Measurements from ENCODE around the gene PELO. TPM values are rescaled to one million over a fixed set of nuclear protein-coding genes. Genes with fewer than 3 reads are reported as not detected.
A peak's percentile ranks its signal among the peaks of the same experiment; 100 is the strongest.

PELO gene
- total RNA-seq, 1 experiment from 2014 or later, result 18.7 TPM

GRCh38 chr5:52798938-52799337, 11.2 kb downstream of the PELO start:
- ChIA-PET POLR2A (interaction anchor here (0.7 to 1.6 kb wide), 5 partner anchors 10 to 117 kb away, joined by 3 to 10 read pairs (median 4); partner anchors contain the start of genes ITGA1 and PELO), CTCF (interaction anchor here (0.6 to 3.8 kb wide), 9 partner anchors 10 to 1835 kb away, joined by 3 to 25 read pairs (median 4); partner anchors contain the start of genes ITGA1 and PELO)
- ATAC-seq (no peak), DNase-seq (ENCODE audit: low spot score) (no peak)
- TF ChIP-seq MAX (CRISPR knock-in tag; IDR thresholded peaks at IDR 0.05) (no peak), GTF2I (CRISPR knock-in tag; conservative IDR thresholded peaks at IDR 0.05) (no peak), SMAD3 (CRISPR knock-in tag; IDR thresholded peaks at IDR 0.05; ENCODE audit: borderline replicate concordance) (no peak), ARID4B (CRISPR knock-in tag; IDR thresholded peaks at IDR 0.05; ENCODE audit: borderline replicate concordance) (no peak), MYBL2 (CRISPR knock-in tag; IDR thresholded peaks at IDR 0.05) (no peak), ZNF263 (CRISPR knock-in tag; IDR thresholded peaks at IDR 0.05; ENCODE audit: low read depth) (no peak), NFE2L1 (CRISPR knock-in tag; IDR thresholded peaks at IDR 0.05) (no peak), RORB (CRISPR knock-in tag; IDR thresholded peaks at IDR 0.05) (no peak), ZNF219 (CRISPR knock-in tag; IDR thresholded peaks at IDR 0.05; ENCODE audit: borderline replicate concordance) (no peak), NFATC4 (CRISPR knock-in tag; IDR thresholded peaks at IDR 0.05) (no peak), CREM (CRISPR knock-in tag; IDR thresholded peaks at IDR 0.05) (no peak), MXD4 (CRISPR knock-in tag; IDR thresholded peaks at IDR 0.05; ENCODE audit: borderline replicate concordance) (no peak), TP53 (CRISPR knock-in tag; IDR thresholded peaks at IDR 0.05) (no peak)
- Mint-ChIP-seq H3K36me3 (peaks cover 6% of the 10 kb centered on the region; the same call in 1 of the 2 replicates), H3K27ac (peak overlapping the region; percentile 99), H3K4me3 (peak overlapping the region; percentile 91), H3K27me3 (ENCODE audit: low read depth) (no peaks in the 10 kb centered on the region), H3K4me1 (peaks cover 49% of the 10 kb centered on the region), H3K9me3 (no peaks in the 10 kb centered on the region)

DNA sequence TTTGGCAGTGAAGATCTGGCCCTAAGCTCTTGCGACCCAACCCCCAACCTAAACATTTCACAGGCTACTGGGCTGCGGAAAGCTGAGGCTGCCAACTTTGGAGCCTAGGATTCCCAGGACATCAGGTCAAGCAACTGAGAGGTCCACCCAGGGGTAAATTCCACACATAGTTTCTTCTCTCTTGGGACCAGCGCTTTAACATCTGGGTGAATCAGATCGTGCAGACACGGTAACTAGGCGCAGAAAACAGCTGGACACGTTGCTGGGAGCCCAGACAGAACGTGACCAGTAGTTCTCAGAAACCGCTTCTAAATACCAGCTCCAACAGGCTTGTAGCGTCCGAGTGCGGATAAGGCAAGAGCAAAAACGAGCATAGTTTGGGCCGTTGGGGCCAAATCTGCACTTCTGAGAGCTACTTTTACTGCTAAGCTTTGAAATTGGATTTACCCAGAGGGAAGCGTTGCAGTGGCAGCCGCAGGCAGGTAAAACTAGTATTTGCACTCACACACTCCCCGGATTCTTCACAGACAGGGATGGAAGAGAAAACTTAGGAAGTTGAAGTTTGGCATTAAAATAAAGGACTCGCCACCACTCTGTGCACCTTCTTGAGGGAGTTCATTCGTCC, 11.8 kb downstream of the PELO start:
- CTCF ChIA-PET, result interaction anchor here (0.6 to 3.8 kb wide), 9 partner anchors 10 to 1836 kb away, joined by 3 to 25 read pairs (median 4); partner anchors contain the start of genes ITGA1 and PELO
- peaks cover 54% of the 10 kb centered on the region for H3K4me1 Mint-ChIP-seq
- H3K27ac Mint-ChIP-seq, result peak overlapping the region; percentile 99
- H3K36me3 Mint-ChIP-seq, result peaks cover 6% of the 10 kb centered on the region; the same call in 1 of the 2 replicates
- POLR2A ChIA-PET, result interaction anchor here (0.7 to 1.6 kb wide), 5 partner anchors 10 to 116 kb away, joined by 3 to 10 read pairs (median 4); partner anchors contain the start of genes ITGA1 and PELO
- TF ChIP-seq GTF2I (CRISPR knock-in tag; conservative IDR thresholded peaks at IDR 0.05), result no peak
- peak; percentile 13; the same call in 1 of the 2 replicates for TF ChIP-seq CREM (CRISPR knock-in tag; IDR thresholded peaks at IDR 0.05)
- no peak for TF ChIP-seq SOX15 (CRISPR knock-in tag; IDR thresholded peaks at IDR 0.05)
- 0 out of 2 replicates have a peak, but pooled peaks have one; percentile 6 for TF ChIP-seq ETV6 (CRISPR knock-in tag; IDR thresholded peaks at IDR 0.05)
- TF ChIP-seq CREB1 (CRISPR knock-in tag; IDR thresholded peaks at IDR 0.05), result peak; percentile 3; the same call in 1 of the 2 replicates
- TF ChIP-seq NFATC4 (CRISPR knock-in tag; IDR thresholded peaks at IDR 0.05), result no peak
- ATAC-seq (peak; percentile 60), DNase-seq (ENCODE audit: low spot score) (peak; percentile 50)
- H3K4me3 Mint-ChIP-seq, result peak overlapping the region; percentile 91
- H3K9me3 Mint-ChIP-seq, result no peaks in the 10 kb centered on the region
- no peaks in the 10 kb centered on the region for H3K27me3 Mint-ChIP-seq (ENCODE audit: low read depth)

GRCh38 chr5:52799983-52800393, 12.3 kb downstream of the PELO start:
- POLR2A ChIA-PET, result interaction anchor here (1.1 to 1.6 kb wide), 4 partner anchors 11 to 116 kb away, joined by 3 to 10 read pairs (median 4); partner anchors contain the start of genes ITGA1 and PELO
- Mint-ChIP-seq H3K4me1 (peaks cover 57% of the 10 kb centered on the region), H3K4me3 (peak overlapping the region; percentile 91), H3K9me3 (no peaks in the 10 kb centered on the region), H3K27me3 (ENCODE audit: low read depth) (no peaks in the 10 kb centered on the region), H3K27ac (peak overlapping the region; percentile 99), H3K36me3 (peaks cover 6% of the 10 kb centered on the region; the same call in 1 of the 2 replicates)
- CTCF ChIA-PET, result interaction anchor here (1.1 to 3.8 kb wide), 8 partner anchors 11 to 236 kb away, joined by 3 to 25 read pairs (median 4); partner anchors contain the start of genes ITGA1 and PELO
- ATAC-seq, result peak; percentile 76
- DNase-seq (ENCODE audit: low spot score), result peak; percentile 94
- TF ChIP-seq ETV6 (CRISPR knock-in tag; IDR thresholded peaks at IDR 0.05) (peak; percentile 3; the same call in 1 of the 2 replicates), IRF2 (CRISPR knock-in tag; IDR thresholded peaks at IDR 0.05; ENCODE audit: borderline replicate concordance, low read depth) (no peak), E2F4 (CRISPR knock-in tag; IDR thresholded peaks at IDR 0.05; ENCODE audit: borderline replicate concordance, low read depth) (peak; percentile 40; the same call in 1 of the 2 replicates), EMX1 (CRISPR knock-in tag; IDR thresholded peaks at IDR 0.05) (no peak), CREM (CRISPR knock-in tag; IDR thresholded peaks at IDR 0.05) (0 out of 2 replicates have a peak, but pooled peaks have one; percentile 9), ZNF219 (CRISPR knock-in tag; IDR thresholded peaks at IDR 0.05; ENCODE audit: borderline replicate concordance) (0 out of 2 replicates have a peak, but pooled peaks have one; percentile 37), E2F5 (CRISPR knock-in tag; IDR thresholded peaks at IDR 0.05) (peak; percentile 50; the same call in 1 of the 2 replicates), GABPB1 (CRISPR knock-in tag; IDR thresholded peaks at IDR 0.05) (peak; percentile 82; the same call in 1 of the 2 replicates), FOXK1 (CRISPR knock-in tag; IDR thresholded peaks at IDR 0.05) (peak; percentile 40)
